ENCODE measurements around the gene SLC25A34.
"Not testable (repeated sequence)": the region's sequence is repeated elsewhere in the genome, so short reads cannot be mapped to it uniquely, and the experiment has no call there.

The SLC25A34 gene

GRCh38 chr1:15736038-15736891 is at the start of gene SLC25A34:
Gene SLC25A34 (plus strand): TSS chr1:15736258. CDS start chr1:15736486, 228 bp downstream.
- peak within 1 kb of the TSS; percentile 88 for H3K27ac ChIP-seq (ENCODE audit: low read depth, low read length)
- peak within 1 kb of the TSS; percentile 76 to 79 for H3K9ac ChIP-seq (ENCODE audit: low read depth in 1 of 2, low read length in 2 of 2)
- H3K9me3 ChIP-seq (ENCODE audit: control insufficient read depth in 1 of 2, low read length in 2 of 2) = no peaks in the 10 kb centered on the region

DNA sequence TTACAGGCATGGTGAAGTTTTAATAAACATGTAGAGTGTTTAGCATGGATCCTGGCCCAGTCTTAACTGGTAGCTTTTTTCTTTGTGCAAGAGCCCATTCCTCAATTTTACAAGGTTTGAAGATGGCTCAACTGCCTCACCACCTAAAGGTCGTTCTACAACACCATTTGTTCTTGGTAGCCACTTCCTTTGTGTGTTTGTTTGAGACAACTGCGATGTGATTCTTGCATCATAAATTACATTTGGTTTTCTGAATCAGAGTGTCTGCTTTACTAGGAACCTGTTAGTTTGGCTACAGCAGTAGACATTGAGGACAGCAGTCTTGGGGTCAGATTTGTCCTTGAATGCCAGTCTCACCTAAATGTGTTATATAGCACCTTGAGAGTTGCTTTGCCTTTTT is 48.6 kb upstream of the SLC25A34 start:
- Histone ChIP-seq H3K27me3 (ENCODE audit: control insufficient read depth in 1 of 2, insufficient read depth in 2 of 2, low read length in 2 of 2) (no peaks in the 10 kb centered on the region), H3K4me1 (ENCODE audit: control insufficient read depth in 1 of 2, insufficient read depth in 2 of 2, low read length in 2 of 2) (peaks cover 16 to 20% of the 10 kb centered on the region in 2 donors), H3K9ac (ENCODE audit: low read depth in 1 of 2, low read length in 2 of 2) (no peak overlapping the region), H3K36me3 (ENCODE audit: control insufficient read depth in 1 of 2, insufficient read depth in 2 of 2, low read length in 2 of 2) (no peaks in the 10 kb centered on the region), H3K9me3 (ENCODE audit: control insufficient read depth in 1 of 2, low read length in 2 of 2) (no peaks in the 10 kb centered on the region), H3K4me3 (ENCODE audit: low read depth in 1 of 2, low read length in 2 of 2) (no peak overlapping the region), H3K27ac (ENCODE audit: low read depth, low read length) (no peak overlapping the region)

More at GRCh38 chr1:15736038-15736891, at the start of gene SLC25A34:
- Histone ChIP-seq H3K4me3 (ENCODE audit: low read depth in 1 of 2, low read length in 2 of 2) (peak within 1 kb of the TSS; percentile 55 to 70), H3K4me1 (ENCODE audit: control insufficient read depth in 1 of 2, insufficient read depth in 2 of 2, low read length in 2 of 2) (peaks cover 28 to 48% of the 10 kb centered on the region in 2 donors), H3K36me3 (ENCODE audit: control insufficient read depth in 1 of 2, insufficient read depth in 2 of 2, low read length in 2 of 2) (peaks cover 15 to 40% of the 10 kb centered on the region in 2 donors), H3K27me3 (ENCODE audit: control insufficient read depth in 1 of 2, insufficient read depth in 2 of 2, low read length in 2 of 2) (no peaks in the 10 kb centered on the region)

- H3K4me3 ChIP-seq (ENCODE audit: low read depth in 1 of 2, low read length in 2 of 2) = no peak overlapping the region
- H3K36me3 ChIP-seq (ENCODE audit: control insufficient read depth in 1 of 2, insufficient read depth in 2 of 2, low read length in 2 of 2) = no peaks in the 10 kb centered on the region
- no peak overlapping the region for H3K27ac ChIP-seq (ENCODE audit: low read depth, low read length)
- no peaks in the 10 kb centered on the region for H3K27me3 ChIP-seq (ENCODE audit: control insufficient read depth in 1 of 2, insufficient read depth in 2 of 2, low read length in 2 of 2)
- no peak overlapping the region for H3K9ac ChIP-seq (ENCODE audit: low read depth in 1 of 2, low read length in 2 of 2)
- no peaks in the 10 kb centered on the region for H3K9me3 ChIP-seq (ENCODE audit: control insufficient read depth in 1 of 2, low read length in 2 of 2)
- peaks cover 15 to 16% of the 10 kb centered on the region in 2 donors for H3K4me1 ChIP-seq (ENCODE audit: control insufficient read depth in 1 of 2, insufficient read depth in 2 of 2, low read length in 2 of 2)
Measured at GRCh38 chr1:15690317-15690716, 45.7 kb upstream of the SLC25A34 start.

- peaks cover 8% of the 10 kb centered on the region in 2 donors for H3K4me1 ChIP-seq (ENCODE audit: control insufficient read depth in 1 of 2, insufficient read depth in 2 of 2, low read length in 2 of 2)
- H3K9ac ChIP-seq (ENCODE audit: low read depth in 1 of 2, low read length in 2 of 2) = no peak overlapping the region
- H3K36me3 ChIP-seq (ENCODE audit: control insufficient read depth in 1 of 2, insufficient read depth in 2 of 2, low read length in 2 of 2) = no peaks in the 10 kb centered on the region
- no peak overlapping the region for H3K4me3 ChIP-seq (ENCODE audit: low read depth in 1 of 2, low read length in 2 of 2)
- H3K27me3 ChIP-seq (ENCODE audit: control insufficient read depth in 1 of 2, insufficient read depth in 2 of 2, low read length in 2 of 2) = no peaks in the 10 kb centered on the region
- no peak overlapping the region for H3K27ac ChIP-seq (ENCODE audit: low read depth, low read length)
- H3K9me3 ChIP-seq (ENCODE audit: control insufficient read depth in 1 of 2, low read length in 2 of 2) = no peaks in the 10 kb centered on the region
Measured at GRCh38 chr1:15691434-15692032, 44.5 kb upstream of the SLC25A34 start.

GRCh38 chr1:15692121-15692682 is 43.9 kb upstream of the SLC25A34 start:
- H3K27me3 ChIP-seq (ENCODE audit: control insufficient read depth in 1 of 2, insufficient read depth in 2 of 2, low read length in 2 of 2) = no peaks in the 10 kb centered on the region
- H3K9me3 ChIP-seq (ENCODE audit: control insufficient read depth in 1 of 2, low read length in 2 of 2) = no peaks in the 10 kb centered on the region
- no peaks in the 10 kb centered on the region for H3K36me3 ChIP-seq (ENCODE audit: control insufficient read depth in 1 of 2, insufficient read depth in 2 of 2, low read length in 2 of 2)
- no peak overlapping the region for H3K4me3 ChIP-seq (ENCODE audit: low read depth in 1 of 2, low read length in 2 of 2)
- H3K27ac ChIP-seq (ENCODE audit: low read depth, low read length) = no peak overlapping the region
- H3K4me1 ChIP-seq (ENCODE audit: control insufficient read depth in 1 of 2, insufficient read depth in 2 of 2, low read length in 2 of 2) = peaks cover 8 to 10% of the 10 kb centered on the region in 2 donors
- no peak overlapping the region for H3K9ac ChIP-seq (ENCODE audit: low read depth in 1 of 2, low read length in 2 of 2)

- Histone ChIP-seq H3K27ac (ENCODE audit: low read depth, low read length) (no peak overlapping the region), H3K9ac (ENCODE audit: low read depth in 1 of 2, low read length in 2 of 2) (no peak overlapping the region), H3K27me3 (ENCODE audit: control insufficient read depth in 1 of 2, insufficient read depth in 2 of 2, low read length in 2 of 2) (no peaks in the 10 kb centered on the region), H3K4me3 (ENCODE audit: low read depth in 1 of 2, low read length in 2 of 2) (no peak overlapping the region), H3K4me1 (ENCODE audit: control insufficient read depth in 1 of 2, insufficient read depth in 2 of 2, low read length in 2 of 2) (peaks cover 4 to 13% of the 10 kb centered on the region in 2 donors), H3K36me3 (ENCODE audit: control insufficient read depth in 1 of 2, insufficient read depth in 2 of 2, low read length in 2 of 2) (no peaks in the 10 kb centered on the region), H3K9me3 (ENCODE audit: control insufficient read depth in 1 of 2, low read length in 2 of 2) (no peaks in the 10 kb centered on the region)
Measured at GRCh38 chr1:15693371-15693770, 42.7 kb upstream of the SLC25A34 start.

DNA sequence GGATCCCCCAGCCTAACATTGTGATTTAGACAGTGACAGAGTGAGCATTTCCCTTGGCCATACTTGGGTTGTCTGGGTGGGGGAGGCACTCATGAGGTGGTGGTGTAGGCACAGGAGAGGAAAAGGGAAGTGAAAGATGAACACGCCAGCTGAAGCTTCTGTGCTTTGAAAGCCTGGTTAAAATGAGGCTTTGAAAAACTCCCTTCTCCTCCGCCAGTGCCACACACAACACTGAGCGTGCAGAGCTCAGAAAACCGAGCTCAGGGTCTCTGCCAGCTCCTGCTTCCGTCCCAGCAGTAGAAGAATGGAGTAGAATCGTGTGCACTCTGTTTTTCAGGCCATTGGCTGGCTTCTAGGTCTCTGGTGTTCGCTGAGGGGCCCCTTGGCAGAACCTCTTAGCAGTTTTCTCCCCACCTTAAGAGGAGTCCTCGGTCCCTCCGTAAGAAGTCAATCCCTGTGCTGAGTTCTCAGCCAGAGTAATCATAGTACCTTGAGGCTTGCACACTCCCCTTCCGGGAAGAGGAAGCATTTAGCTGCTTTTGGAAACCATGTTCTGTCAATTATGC is 39.0 kb upstream of the SLC25A34 start:
- Histone ChIP-seq H3K9me3 (ENCODE audit: control insufficient read depth in 1 of 2, low read length in 2 of 2) (no peaks in the 10 kb centered on the region), H3K4me3 (ENCODE audit: low read depth in 1 of 2, low read length in 2 of 2) (peak overlapping the region in 1 of 2 donors; percentile 43), H3K27me3 (ENCODE audit: control insufficient read depth in 1 of 2, insufficient read depth in 2 of 2, low read length in 2 of 2) (no peaks in the 10 kb centered on the region), H3K27ac (ENCODE audit: low read depth, low read length) (no peak overlapping the region), H3K36me3 (ENCODE audit: control insufficient read depth in 1 of 2, insufficient read depth in 2 of 2, low read length in 2 of 2) (no peaks in the 10 kb centered on the region), H3K9ac (ENCODE audit: low read depth in 1 of 2, low read length in 2 of 2) (no peak overlapping the region), H3K4me1 (ENCODE audit: control insufficient read depth in 1 of 2, insufficient read depth in 2 of 2, low read length in 2 of 2) (peaks cover 3 to 13% of the 10 kb centered on the region in 2 donors)

GRCh38 chr1:15698201-15698600 is 37.9 kb upstream of the SLC25A34 start:
- Histone ChIP-seq H3K4me3 (ENCODE audit: low read depth in 1 of 2, low read length in 2 of 2) (no peak overlapping the region), H3K36me3 (ENCODE audit: control insufficient read depth in 1 of 2, insufficient read depth in 2 of 2, low read length in 2 of 2) (no peaks in the 10 kb centered on the region), H3K27me3 (ENCODE audit: control insufficient read depth in 1 of 2, insufficient read depth in 2 of 2, low read length in 2 of 2) (no peaks in the 10 kb centered on the region), H3K27ac (ENCODE audit: low read depth, low read length) (no peak overlapping the region), H3K4me1 (ENCODE audit: control insufficient read depth in 1 of 2, insufficient read depth in 2 of 2, low read length in 2 of 2) (peaks cover 6 to 17% of the 10 kb centered on the region in 2 donors), H3K9ac (ENCODE audit: low read depth in 1 of 2, low read length in 2 of 2) (no peak overlapping the region), H3K9me3 (ENCODE audit: control insufficient read depth in 1 of 2, low read length in 2 of 2) (no peaks in the 10 kb centered on the region)

GRCh38 chr1:15699321-15699720 is 36.7 kb upstream of the SLC25A34 start:
- not testable (repeated sequence) for H3K27ac ChIP-seq (ENCODE audit: low read depth, low read length); H3K36me3 ChIP-seq (ENCODE audit: control insufficient read depth in 1 of 2, insufficient read depth in 2 of 2, low read length in 2 of 2); H3K27me3 ChIP-seq (ENCODE audit: control insufficient read depth in 1 of 2, insufficient read depth in 2 of 2, low read length in 2 of 2); H3K4me3 ChIP-seq (ENCODE audit: low read depth in 1 of 2, low read length in 2 of 2); H3K9ac ChIP-seq (ENCODE audit: low read depth in 1 of 2, low read length in 2 of 2); H3K9me3 ChIP-seq (ENCODE audit: control insufficient read depth in 1 of 2, low read length in 2 of 2)
- peaks cover 16 to 26% of the 10 kb centered on the region in 2 donors for H3K4me1 ChIP-seq (ENCODE audit: control insufficient read depth in 1 of 2, insufficient read depth in 2 of 2, low read length in 2 of 2)

- Histone ChIP-seq H3K36me3 (ENCODE audit: control insufficient read depth in 1 of 2, insufficient read depth in 2 of 2, low read length in 2 of 2) (peaks cover 0 to 3% of the 10 kb centered on the region in 2 donors), H3K4me1 (ENCODE audit: control insufficient read depth in 1 of 2, insufficient read depth in 2 of 2, low read length in 2 of 2) (peaks cover 21 to 30% of the 10 kb centered on the region in 2 donors), H3K9me3 (ENCODE audit: control insufficient read depth in 1 of 2, low read length in 2 of 2) (no peaks in the 10 kb centered on the region), H3K9ac (ENCODE audit: low read depth in 1 of 2, low read length in 2 of 2) (no peak overlapping the region), H3K4me3 (ENCODE audit: low read depth in 1 of 2, low read length in 2 of 2) (no peak overlapping the region), H3K27me3 (ENCODE audit: control insufficient read depth in 1 of 2, insufficient read depth in 2 of 2, low read length in 2 of 2) (no peaks in the 10 kb centered on the region), H3K27ac (ENCODE audit: low read depth, low read length) (no peak overlapping the region)
Measured at GRCh38 chr1:15700508-15700907, 35.5 kb upstream of the SLC25A34 start.

All from duodenal mucosa (tissue), 2 donors.